Calu3 (cell line): Measurements from ENCODE around the gene PCDHB7. TPM values are rescaled to one million over a fixed set of nuclear protein-coding genes. Genes with fewer than 3 reads are reported as not detected.
"Not testable (repeated sequence)": the region's sequence is repeated elsewhere in the genome, so short reads cannot be mapped to it uniquely, and the experiment has no call there.

ENCODE experiments used
- BruUV-seq: library from RNA; stranded (reverse); fragments of 400-500 nt; replicated peaks from 2 replicates; lab custom pipeline; 2021; lab: Mats Ljungman, UMichigan
- CTCF ChIA-PET: fragments of 300-600 bp; sonication (Branson Sonifier 250); formaldehyde crosslinking; loops from one replicate; lab custom pipeline; 2022; ENCODE audit warnings: antibody characterized with exemption; lab: Charles Lee
- DNase-seq: peaks from one replicate; pipeline ENCODE4 v3.0.0; 2022
- H3K27ac Mint-ChIP-seq: one replicate; pipeline ENCODE4 v1.8.0; 2022; ENCODE audit warnings: mixed read lengths; ENCODE audit not compliant: unreplicated experiment
- H3K27me3 Mint-ChIP-seq: one replicate; pipeline ENCODE4 v1.8.0; 2022; ENCODE audit warnings: mixed read lengths; ENCODE audit not compliant: unreplicated experiment
- H3K36me3 Mint-ChIP-seq: one replicate; pipeline ENCODE4 v1.8.0; 2022; ENCODE audit warnings: mild to moderate bottlenecking, moderate library complexity, mixed read lengths; ENCODE audit not compliant: insufficient read depth, unreplicated experiment
- H3K4me1 Mint-ChIP-seq: one replicate; pipeline ENCODE4 v1.8.0; 2022; ENCODE audit warnings: mild to moderate bottlenecking, low read depth, mixed read lengths; ENCODE audit not compliant: unreplicated experiment
- H3K4me3 Mint-ChIP-seq: one replicate; pipeline ENCODE4 v1.8.0; 2022; ENCODE audit warnings: mild to moderate bottlenecking, low read depth, moderate library complexity, mixed read lengths; ENCODE audit not compliant: unreplicated experiment
- H3K9me3 Mint-ChIP-seq: one replicate; pipeline ENCODE4 v1.8.0; 2022; ENCODE audit warnings: low read depth, mixed read lengths; ENCODE audit not compliant: unreplicated experiment
- CTCF ChIP-seq: fragments of 200-600 bp; IDR thresholded peaks from one replicate; pipeline ENCODE4 v1.8.0; 2022; ENCODE audit warnings: antibody characterized with exemption; ENCODE audit not compliant: unreplicated experiment
- intact Hi-C: fragments of 100-400 bp; cut with micrococcal nuclease; formaldehyde crosslinking; loops from one replicate; pipeline ENCODE4 v1.10.0; 2022; ENCODE audit not compliant: unreplicated experiment
- total RNA-seq: library from RNA; stranded (reverse); gene quantifications from 2 replicates; pipeline ENCODE4 v1.2.3, GENCODE V29; 2022

Gene PCDHB7
- total RNA-seq, 1 experiment from 2014 or later, result 0.26 TPM

GRCh38 chr5:141175933-141176332 lies 3.5 kb downstream of the PCDHB7 start:
- no peak overlapping the region for H3K27ac Mint-ChIP-seq
- H3K4me3 Mint-ChIP-seq, result no peak overlapping the region
- no peak for DNase-seq
- H3K9me3 Mint-ChIP-seq, result peaks cover 3% of the 10 kb centered on the region
- intact Hi-C loops, result no loop called here
- TF ChIP-seq CTCF, result no peak
- CTCF ChIA-PET, result no interaction called here
- BruUV-seq, result no TSS peak
- H3K4me1 Mint-ChIP-seq, result no peaks in the 10 kb centered on the region
- H3K36me3 Mint-ChIP-seq, result peaks cover 4% of the 10 kb centered on the region
- no peaks in the 10 kb centered on the region for H3K27me3 Mint-ChIP-seq

GRCh38 chr5:141177577-141178191 lies 5.2 kb downstream of the PCDHB7 start, which contains the start of gene PCDHB8:
Gene PCDHB8, plus strand, starts transcription at chr5:141177790. Its CDS starts 245 bp downstream, at chr5:141178035.
- H3K4me3 Mint-ChIP-seq, H3K27ac Mint-ChIP-seq, CTCF ChIA-PET, DNase-seq, H3K4me1 Mint-ChIP-seq, H3K36me3 Mint-ChIP-seq, BruUV-seq, H3K9me3 Mint-ChIP-seq, intact Hi-C loops, H3K27me3 Mint-ChIP-seq: not testable (repeated sequence)

- H3K4me3 Mint-ChIP-seq, BruUV-seq, H3K4me1 Mint-ChIP-seq, H3K27me3 Mint-ChIP-seq, CTCF ChIA-PET, H3K36me3 Mint-ChIP-seq, intact Hi-C loops, H3K27ac Mint-ChIP-seq, DNase-seq: not testable (repeated sequence)
- peaks cover 14% of the 10 kb centered on the region for H3K9me3 Mint-ChIP-seq
Measured at GRCh38 chr5:141179371-141179770, 6.9 kb downstream of the PCDHB7 start.

GRCh38 chr5:141179876-141180275 lies 7.4 kb downstream of the PCDHB7 start:
- intact Hi-C loops, H3K27me3 Mint-ChIP-seq, H3K4me3 Mint-ChIP-seq, CTCF ChIA-PET, BruUV-seq, H3K36me3 Mint-ChIP-seq, H3K4me1 Mint-ChIP-seq, H3K27ac Mint-ChIP-seq, DNase-seq: not testable (repeated sequence)
- H3K9me3 Mint-ChIP-seq, result peaks cover 17% of the 10 kb centered on the region

GRCh38 chr5:141180313-141180712 lies 7.9 kb downstream of the PCDHB7 start:
- no TSS peak for BruUV-seq
- intact Hi-C loops, result no loop called here
- CTCF ChIA-PET, result no interaction called here
- no peak overlapping the region for H3K27ac Mint-ChIP-seq
- TF ChIP-seq CTCF, result no peak
- no peak overlapping the region for H3K4me3 Mint-ChIP-seq
- no peaks in the 10 kb centered on the region for H3K27me3 Mint-ChIP-seq
- no peaks in the 10 kb centered on the region for H3K36me3 Mint-ChIP-seq
- H3K9me3 Mint-ChIP-seq, result peaks cover 20% of the 10 kb centered on the region
- H3K4me1 Mint-ChIP-seq, result no peaks in the 10 kb centered on the region
- no peak for DNase-seq

- no TSS peak for BruUV-seq
- DNase-seq, result no peak
- TF ChIP-seq CTCF, result no peak
- intact Hi-C loops, result no loop called here
- peaks cover 25% of the 10 kb centered on the region for H3K9me3 Mint-ChIP-seq
- H3K27me3 Mint-ChIP-seq, result no peaks in the 10 kb centered on the region
- H3K27ac Mint-ChIP-seq, result no peak within 1 kb of the TSS
- no peak within 1 kb of the TSS for H3K4me3 Mint-ChIP-seq
- no peaks in the 10 kb centered on the region for H3K4me1 Mint-ChIP-seq
- H3K36me3 Mint-ChIP-seq, result no peaks in the 10 kb centered on the region
- CTCF ChIA-PET, result interaction anchor here (1.0 kb wide), 1 partner anchor 382 kb away, joined by 3 read pairs; no protein-coding TSS in a partner anchor
Measured at GRCh38 chr5:141182248-141182647, 9.8 kb downstream of the PCDHB7 start, which contains the start of gene PCDHB16. Gene PCDHB16, plus strand, starts transcription at chr5:141182387. Its CDS starts 173 bp downstream, at chr5:141182560.

GRCh38 chr5:141184117-141184855 lies 11.8 kb downstream of the PCDHB7 start:
- intact Hi-C loops, DNase-seq, H3K36me3 Mint-ChIP-seq, H3K4me3 Mint-ChIP-seq, H3K27me3 Mint-ChIP-seq, H3K27ac Mint-ChIP-seq, CTCF ChIA-PET, H3K4me1 Mint-ChIP-seq, BruUV-seq: not testable (repeated sequence)
- H3K9me3 Mint-ChIP-seq, result peaks cover 31% of the 10 kb centered on the region
